Measurements from ENCODE around the gene TRIM9. TPM values are rescaled to one million over a fixed set of nuclear protein-coding genes. Genes with fewer than 3 reads are reported as not detected.

The TRIM9 gene
- total RNA-seq, 4 donors from 2014 or later, result 0.56 to 2.6 (median 1.8) TPM

DNA sequence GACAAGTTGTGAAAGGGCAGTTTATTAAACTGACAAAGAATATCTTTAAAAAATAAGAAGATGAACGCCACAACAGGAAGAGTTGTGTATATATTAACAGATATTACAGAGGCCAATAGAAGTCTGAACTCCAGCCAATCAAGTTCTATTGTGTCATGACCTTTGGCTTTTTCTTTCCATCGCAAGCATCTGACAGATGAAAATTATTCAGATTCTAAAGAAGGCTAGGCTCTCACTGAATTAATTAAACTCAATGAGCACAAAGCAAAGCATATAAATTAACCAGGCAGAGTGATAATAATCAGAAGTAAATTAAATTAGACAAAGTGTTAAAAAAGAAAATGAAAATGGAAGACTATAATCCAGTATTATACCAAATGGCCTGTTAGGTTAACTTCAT is 88.6 kb downstream of the TRIM9 start:
- no peak for TF ChIP-seq POLR2A (IDR thresholded peaks at IDR 0.05)
- TF ChIP-seq, protein P1, sequence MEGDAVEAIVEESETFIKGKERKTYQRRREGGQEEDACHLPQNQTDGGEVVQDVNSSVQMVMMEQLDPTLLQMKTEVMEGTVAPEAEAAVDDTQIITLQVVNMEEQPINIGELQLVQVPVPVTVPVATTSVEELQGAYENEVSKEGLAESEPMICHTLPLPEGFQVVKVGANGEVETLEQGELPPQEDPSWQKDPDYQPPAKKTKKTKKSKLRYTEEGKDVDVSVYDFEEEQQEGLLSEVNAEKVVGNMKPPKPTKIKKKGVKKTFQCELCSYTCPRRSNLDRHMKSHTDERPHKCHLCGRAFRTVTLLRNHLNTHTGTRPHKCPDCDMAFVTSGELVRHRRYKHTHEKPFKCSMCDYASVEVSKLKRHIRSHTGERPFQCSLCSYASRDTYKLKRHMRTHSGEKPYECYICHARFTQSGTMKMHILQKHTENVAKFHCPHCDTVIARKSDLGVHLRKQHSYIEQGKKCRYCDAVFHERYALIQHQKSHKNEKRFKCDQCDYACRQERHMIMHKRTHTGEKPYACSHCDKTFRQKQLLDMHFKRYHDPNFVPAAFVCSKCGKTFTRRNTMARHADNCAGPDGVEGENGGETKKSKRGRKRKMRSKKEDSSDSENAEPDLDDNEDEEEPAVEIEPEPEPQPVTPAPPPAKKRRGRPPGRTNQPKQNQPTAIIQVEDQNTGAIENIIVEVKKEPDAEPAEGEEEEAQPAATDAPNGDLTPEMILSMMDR (IDR thresholded peaks at IDR 0.05), result no peak
- Histone ChIP-seq H3K4me3 (replicated peaks in 1 of 3) (no peak overlapping the region), H3K27ac (peak overlapping the region in 2 of 3 donors; percentile 24 to 34), H3K36me3 (no peaks in the 10 kb centered on the region), H3K4me1 (peaks cover 39 to 42% of the 10 kb centered on the region in 2 donors), H3K27me3 (no peaks in the 10 kb centered on the region), H3K9me3 (no peaks in the 10 kb centered on the region)
- DNase-seq, result no peak
- 81 to 86% methylated on average over 2 of the region's 2 CpGs for WGBS, 2 donors
- intact Hi-C loops (cut with DNase I), result no loop called here

DNA sequence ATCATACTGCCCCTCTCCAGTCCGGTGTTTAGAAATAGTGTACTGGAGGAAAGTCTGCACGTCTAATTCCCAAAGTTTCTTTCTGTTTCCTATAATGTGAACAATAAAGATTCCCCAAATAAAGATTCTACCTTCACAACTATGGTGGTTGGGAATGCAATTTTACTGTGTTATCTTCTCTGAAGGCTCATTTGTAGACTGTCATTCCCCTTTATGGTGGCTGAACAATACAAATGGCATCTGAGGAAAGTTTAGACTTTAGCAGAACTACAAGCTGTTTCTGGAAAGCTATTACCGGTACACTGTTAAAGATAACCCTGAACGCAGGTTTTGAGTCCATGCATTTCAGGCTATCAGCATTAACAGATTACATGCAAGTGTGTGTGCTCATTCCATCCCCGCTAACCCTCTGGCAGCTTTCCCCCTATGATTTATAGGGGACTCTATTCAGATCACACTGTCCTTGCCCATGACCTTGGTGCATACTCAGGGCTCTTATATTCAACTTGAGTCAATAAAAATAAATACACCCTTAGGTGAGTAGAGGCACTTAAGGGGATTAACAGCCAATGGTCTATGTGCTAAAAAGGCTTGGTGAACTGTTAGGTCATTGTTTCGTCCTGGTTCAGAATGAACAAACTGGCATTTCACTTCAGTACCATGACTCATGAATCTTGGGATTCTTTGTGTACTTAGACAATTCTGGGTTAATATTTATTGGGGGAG is 89.9 kb downstream of the TRIM9 start:
- no peak for DNase-seq
- H3K9me3 ChIP-seq, result no peaks in the 10 kb centered on the region
- no peak overlapping the region for H3K4me3 ChIP-seq (replicated peaks in 1 of 3)
- H3K27me3 ChIP-seq, result no peaks in the 10 kb centered on the region
- WGBS, 2 donors, result 62 to 64% methylated on average over 6 of the region's 6 CpGs
- no peaks in the 10 kb centered on the region for H3K36me3 ChIP-seq
- TF ChIP-seq, protein P1 (IDR thresholded peaks at IDR 0.05), result no peak
- no peak for TF ChIP-seq POLR2A (IDR thresholded peaks at IDR 0.05)
- intact Hi-C loops (cut with DNase I), result no loop called here
- peaks cover 39 to 42% of the 10 kb centered on the region in 2 donors for H3K4me1 ChIP-seq
- H3K27ac ChIP-seq, result peak overlapping the region in 1 of 3 donors; percentile 19

DNA sequence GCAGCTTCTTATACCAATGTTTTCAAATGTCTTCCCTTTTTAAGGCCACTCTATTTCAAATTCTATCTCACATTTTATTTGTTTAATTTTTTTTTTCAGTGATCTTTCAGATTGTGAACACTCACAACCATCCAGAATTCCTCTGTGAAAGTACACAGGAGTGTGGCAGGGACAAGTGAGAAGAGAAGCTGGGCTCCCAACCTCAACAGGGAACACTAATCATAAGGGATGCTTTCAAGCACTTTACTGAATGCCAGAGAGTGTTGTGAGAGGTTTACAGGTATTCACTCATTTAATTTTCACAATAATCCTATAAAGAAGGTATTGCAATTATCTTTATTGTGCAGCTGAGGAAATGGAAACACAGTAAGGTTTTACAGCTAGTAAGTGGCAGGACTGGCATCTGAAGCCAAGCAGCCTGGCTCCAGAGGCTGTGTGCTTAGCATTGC is 90.5 kb downstream of the TRIM9 start:
- Histone ChIP-seq H3K27me3 (no peaks in the 10 kb centered on the region), H3K36me3 (no peaks in the 10 kb centered on the region), H3K4me3 (replicated peaks in 1 of 3) (no peak overlapping the region), H3K27ac (no peak overlapping the region), H3K9me3 (no peaks in the 10 kb centered on the region), H3K4me1 (peaks cover 39 to 40% of the 10 kb centered on the region in 2 donors)
- intact Hi-C loops (cut with DNase I), result no loop called here
- peak; percentile 35 to 41 for DNase-seq
- TF ChIP-seq, protein P1 (IDR thresholded peaks at IDR 0.05), result no peak
- TF ChIP-seq POLR2A (IDR thresholded peaks at IDR 0.05), result no peak

DNA sequence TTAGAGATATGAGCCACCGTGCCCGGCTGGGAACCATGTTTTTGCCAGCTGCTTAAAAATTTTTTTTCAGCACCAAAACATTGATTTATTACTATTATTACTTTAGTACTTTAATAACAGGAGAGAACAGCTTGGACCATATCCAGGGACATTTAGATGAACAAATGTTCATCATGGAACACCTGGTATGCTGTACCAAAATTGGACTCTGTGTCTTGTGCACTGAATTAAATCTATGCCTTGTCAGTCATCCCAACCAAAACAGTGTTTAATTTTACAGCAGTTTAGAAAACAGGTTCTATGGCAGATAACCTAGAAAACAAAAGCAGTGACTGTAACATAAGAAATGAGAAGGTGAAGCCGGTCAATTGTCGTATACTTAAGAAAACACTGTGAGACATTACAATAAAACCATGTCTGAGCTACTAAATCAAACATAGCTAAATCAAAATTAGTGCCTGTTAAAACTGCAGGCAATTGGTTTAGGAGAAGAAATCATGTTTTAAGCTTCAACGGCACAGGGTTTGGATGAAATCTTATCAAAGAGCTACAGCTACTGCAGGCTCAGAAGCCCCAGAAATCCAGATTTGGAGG is 92.4 kb downstream of the TRIM9 start:
- Histone ChIP-seq H3K27ac (no peak overlapping the region), H3K4me3 (replicated peaks in 1 of 3) (no peak overlapping the region)
- TF ChIP-seq POLR2A (IDR thresholded peaks at IDR 0.05), result no peak
- TF ChIP-seq, protein P1 (IDR thresholded peaks at IDR 0.05), result no peak

DNA sequence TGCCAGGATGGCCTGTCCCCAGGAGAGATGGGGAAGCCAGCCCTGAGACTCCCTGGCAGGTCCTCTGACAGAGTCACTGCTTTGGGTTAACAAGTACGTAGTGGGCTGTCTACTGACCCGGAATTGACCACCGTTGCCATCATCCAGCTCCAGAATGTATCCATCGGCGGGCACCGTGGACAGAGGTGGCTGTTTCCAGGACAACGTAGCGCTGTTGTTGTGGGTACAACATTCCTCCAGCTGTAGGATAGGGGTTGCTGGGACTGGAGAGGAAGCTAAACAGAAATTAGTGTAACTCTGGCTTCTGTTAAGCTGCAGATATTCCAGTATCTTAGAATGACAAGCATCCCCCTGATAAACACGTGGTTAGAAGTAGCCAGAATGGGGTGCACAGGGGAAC is 94.3 kb downstream of the TRIM9 start:
- H3K27me3 ChIP-seq, result no peaks in the 10 kb centered on the region
- TF ChIP-seq POLR2A (IDR thresholded peaks at IDR 0.05), result no peak
- no peak overlapping the region for H3K4me3 ChIP-seq (replicated peaks in 1 of 3)
- intact Hi-C loops (cut with DNase I), result no loop called here
- WGBS, 2 donors, result 87 to 89% methylated on average over 8 to 9 of the region's 9 CpGs
- H3K4me1 ChIP-seq, result peaks cover 16 to 21% of the 10 kb centered on the region in 2 donors
- DNase-seq, result no peak
- no peaks in the 10 kb centered on the region for H3K9me3 ChIP-seq
- H3K27ac ChIP-seq, result no peak overlapping the region
- H3K36me3 ChIP-seq, result no peaks in the 10 kb centered on the region

More for the DNA sequence above, 92.4 kb downstream of the TRIM9 start:
- H3K9me3 ChIP-seq, result no peaks in the 10 kb centered on the region
- no peaks in the 10 kb centered on the region for H3K36me3 ChIP-seq
- no peaks in the 10 kb centered on the region for H3K27me3 ChIP-seq
- no peak for DNase-seq
- H3K4me1 ChIP-seq, result peaks cover 28 to 32% of the 10 kb centered on the region in 2 donors
- intact Hi-C loops (cut with DNase I), result no loop called here
- 92 to 94% methylated on average over 5 of the region's 5 CpGs for WGBS, 2 donors

Data from thyroid gland (tissue), 4 donors.